Smooth muscle cell of trachea (primary cell): ENCODE measurements around the gene OR2AP1. TPM values are rescaled to one million over a fixed set of nuclear protein-coding genes. Genes with fewer than 3 reads are reported as not detected.

Experiments used
- total RNA-seq: library from RNA; depleted of rRNA; stranded (reverse); fragments of >200 nt; gene quantifications from 2 replicates; pipeline ENCODE4 v1.2.1, GENCODE V29; 2014

The OR2AP1 gene
- total RNA-seq = not detected in 2 replicates

GRCh38 chr12:55572168-55572567 is at the start of gene OR2AP1:
Gene OR2AP1 (plus strand): TSS chr12:55572468. CDS start chr12:55574415, 1,947 bp downstream.

GRCh38 chr12:55549302-55549701 is 23.0 kb upstream of the OR2AP1 start, which contains the start of gene OR6C4:
Gene OR6C4 (plus strand): TSS chr12:55549602. CDS start chr12:55551227, 1,625 bp downstream.

Other genes with a start within 250 kb of the OR2AP1 start
- not detected in 2 replicates for gene OR6C3, start 241.7 kb upstream of the OR2AP1 start, total RNA-seq
- not detected in 2 replicates for gene OR6C75, start 209.5 kb upstream of the OR2AP1 start, total RNA-seq
- gene OR6C65, start 171.9 kb upstream of the OR2AP1 start, total RNA-seq = not detected in 2 replicates
- not detected in 2 replicates for gene OR6C76, start 146.2 kb upstream of the OR2AP1 start, total RNA-seq
- not detected in 2 replicates for gene OR6C2, start 128.4 kb upstream of the OR2AP1 start, total RNA-seq
- not detected in 2 replicates for gene OR6C70, start 102.3 kb upstream of the OR2AP1 start, total RNA-seq
- not detected in 2 replicates for gene OR6C68, start 80.1 kb upstream of the OR2AP1 start, total RNA-seq
- gene OR6C4, start 22.9 kb upstream of the OR2AP1 start, total RNA-seq = not detected in 2 replicates
- gene OR10P1, start 64.4 kb downstream of the OR2AP1 start, total RNA-seq = not detected in 2 replicates
- gene ITGA7, start 135.4 kb downstream of the OR2AP1 start, total RNA-seq = 55.0 and 68.8 TPM in 2 replicates
- gene BLOC1S1, start 143.6 kb downstream of the OR2AP1 start, total RNA-seq = 62.9 and 118 TPM in 2 replicates
- 36.7 and 58.9 TPM in 2 replicates for gene RDH5, start 147.9 kb downstream of the OR2AP1 start, total RNA-seq
- 2,880 and 3,412 TPM in 2 replicates for gene CD63, start 156.5 kb downstream of the OR2AP1 start, total RNA-seq
- 10.2 and 18.4 TPM in 2 replicates for gene GDF11, start 170.7 kb downstream of the OR2AP1 start, total RNA-seq
- 63.2 and 108 TPM in 2 replicates for gene SARNP, start 245.3 kb downstream of the OR2AP1 start, total RNA-seq
- 12.2 and 24.9 TPM in 2 replicates for gene ORMDL2, start 245.6 kb downstream of the OR2AP1 start, total RNA-seq